Activated naive CD8-positive, alpha-beta T cell (primary cell): ENCODE results near the gene ZNF576.
A peak's percentile ranks its signal among the peaks of the same experiment; 100 is the strongest.

Source experiments
- H3K27ac Mint-ChIP-seq: one replicate; pipeline ENCODE4 v1.8.0; 2021; ENCODE audit warnings: mixed read lengths
- H3K27me3 Mint-ChIP-seq: one replicate; pipeline ENCODE4 v1.8.0; 2021; ENCODE audit warnings: mixed read lengths
- H3K36me3 Mint-ChIP-seq: one replicate; pipeline ENCODE4 v1.8.0; 2021; ENCODE audit warnings: mixed read lengths
- H3K4me1 Mint-ChIP-seq: one replicate; pipeline ENCODE4 v1.8.0; 2021; ENCODE audit warnings: low read depth, mixed read lengths
- H3K4me3 Mint-ChIP-seq: one replicate; pipeline ENCODE4 v1.8.0; 2021; ENCODE audit warnings: mild to moderate bottlenecking, mixed read lengths
- H3K9me3 Mint-ChIP-seq: one replicate; pipeline ENCODE4 v1.8.0; 2021; ENCODE audit warnings: low read depth, mixed read lengths

ZNF576 gene

GRCh38 chr19:43606569-43607229 is 10.3 kb downstream of the ZNF576 start:
- Mint-ChIP-seq H3K4me1 (peaks cover 6% of the 10 kb centered on the region), H3K27me3 (no peaks in the 10 kb centered on the region), H3K9me3 (no peaks in the 10 kb centered on the region), H3K4me3 (no peak overlapping the region), H3K36me3 (no peaks in the 10 kb centered on the region), H3K27ac (peak overlapping the region; percentile 54)

DNA sequence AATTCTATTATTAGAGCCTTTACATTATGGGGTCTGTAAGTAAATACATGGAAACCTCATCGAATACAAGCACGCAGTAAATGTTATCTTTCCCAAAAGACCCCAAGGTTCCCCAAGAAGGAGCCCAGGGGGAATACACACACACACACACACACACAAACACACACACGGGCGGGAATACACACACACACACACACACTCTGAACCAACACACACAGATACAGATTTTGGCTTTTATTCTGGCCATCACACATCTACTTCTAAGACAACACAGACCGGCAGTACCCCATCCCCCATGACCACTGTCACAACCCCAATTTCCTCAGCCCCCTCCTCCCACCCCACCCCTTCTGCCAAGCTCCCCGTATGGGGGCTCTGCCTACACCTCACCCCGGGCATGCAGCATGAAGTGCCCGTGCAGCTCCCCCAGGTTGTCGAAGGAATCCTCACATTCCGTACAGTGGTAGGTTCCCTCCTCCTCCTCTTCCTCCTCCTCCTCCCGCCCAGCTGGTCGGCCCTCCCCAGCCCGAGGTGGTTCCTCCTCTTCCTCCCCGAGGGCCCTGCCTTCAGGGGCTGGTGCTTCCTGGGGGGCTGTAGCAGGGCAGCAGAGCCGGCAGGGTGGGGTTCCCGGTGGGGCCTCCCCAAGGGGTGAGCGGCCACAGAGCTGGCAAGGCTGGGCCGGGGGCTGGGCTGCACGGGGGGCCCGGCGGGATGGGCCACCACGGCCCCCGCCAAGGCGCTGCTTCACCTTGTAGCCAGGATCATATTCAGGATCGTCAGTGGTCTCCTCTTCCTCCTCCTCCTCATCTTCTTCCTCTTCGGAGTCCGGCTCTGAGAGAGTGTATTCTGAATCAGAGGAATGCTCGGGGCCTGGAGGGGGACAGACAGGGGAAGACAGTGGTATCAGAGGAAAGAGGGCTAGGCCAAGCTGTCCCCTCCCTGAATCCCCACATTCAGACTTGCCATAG is 11.1 kb downstream of the ZNF576 start:
- Mint-ChIP-seq H3K4me3 (no peak overlapping the region), H3K4me1 (peaks cover 9% of the 10 kb centered on the region), H3K27me3 (no peaks in the 10 kb centered on the region), H3K27ac (peak overlapping the region; percentile 54), H3K9me3 (no peaks in the 10 kb centered on the region), H3K36me3 (peaks cover 4% of the 10 kb centered on the region)

- H3K36me3 Mint-ChIP-seq = peaks cover 4% of the 10 kb centered on the region
- H3K4me3 Mint-ChIP-seq = no peak overlapping the region
- peaks cover 16% of the 10 kb centered on the region for H3K4me1 Mint-ChIP-seq
- H3K9me3 Mint-ChIP-seq = no peaks in the 10 kb centered on the region
- H3K27me3 Mint-ChIP-seq = no peaks in the 10 kb centered on the region
- H3K27ac Mint-ChIP-seq = no peak overlapping the region
These were observed 13.5 kb downstream of the ZNF576 start for GRCh38 chr19:43609872-43610271.

DNA sequence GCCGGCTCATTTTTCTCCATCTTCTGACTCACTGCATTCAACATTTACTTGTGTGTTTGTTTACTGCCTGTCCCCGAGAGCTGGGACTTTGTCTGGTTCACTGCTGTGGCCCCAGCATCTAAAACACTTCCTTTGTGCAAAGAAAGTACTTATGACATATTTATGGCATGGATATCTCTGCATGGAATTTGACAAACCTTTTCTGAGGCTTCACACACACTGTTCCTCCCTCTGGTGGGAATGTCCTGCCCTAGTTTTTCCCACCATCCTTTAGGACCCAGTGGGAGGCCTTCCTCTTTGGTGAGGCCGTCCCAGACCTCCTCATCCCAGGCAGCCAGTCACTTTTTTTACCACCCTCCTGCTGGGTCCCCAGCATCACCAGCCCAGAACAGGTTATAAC is 14.1 kb downstream of the ZNF576 start:
- Mint-ChIP-seq H3K4me3 (no peak overlapping the region), H3K27me3 (no peaks in the 10 kb centered on the region), H3K9me3 (no peaks in the 10 kb centered on the region), H3K27ac (no peak overlapping the region), H3K4me1 (peaks cover 19% of the 10 kb centered on the region), H3K36me3 (peaks cover 4% of the 10 kb centered on the region)

DNA sequence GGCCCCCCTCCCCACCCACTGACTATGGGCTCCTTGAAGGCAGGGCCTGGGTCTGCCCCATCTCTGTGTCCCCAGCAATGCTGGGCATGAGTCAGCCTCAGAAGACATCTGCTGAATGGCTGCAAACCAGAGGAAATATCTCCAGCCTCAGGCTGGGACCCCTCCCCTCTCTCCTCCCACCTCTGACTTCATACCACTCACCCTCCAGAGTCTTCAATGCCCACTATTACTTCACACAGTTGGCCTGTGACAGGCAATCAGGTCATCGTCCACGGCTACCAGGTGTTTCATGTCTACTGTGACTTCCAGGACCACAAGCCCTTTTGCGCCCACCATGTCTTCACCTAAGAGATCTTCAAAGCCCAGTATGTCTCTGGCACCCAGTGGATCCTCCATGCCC is 15.4 kb downstream of the ZNF576 start, which contains the start of gene SRRM5:
Gene SRRM5 (plus strand): TSS at position 301 of the 400 bp plus-strand sequence. CDS start 34 bp downstream, at position 335.
- no peak within 1 kb of the TSS for H3K4me3 Mint-ChIP-seq
- H3K27ac Mint-ChIP-seq = peak within 1 kb of the TSS; percentile 28
- peaks cover 28% of the 10 kb centered on the region for H3K4me1 Mint-ChIP-seq
- H3K9me3 Mint-ChIP-seq = no peaks in the 10 kb centered on the region
- peaks cover 4% of the 10 kb centered on the region for H3K36me3 Mint-ChIP-seq
- H3K27me3 Mint-ChIP-seq = no peaks in the 10 kb centered on the region

DNA sequence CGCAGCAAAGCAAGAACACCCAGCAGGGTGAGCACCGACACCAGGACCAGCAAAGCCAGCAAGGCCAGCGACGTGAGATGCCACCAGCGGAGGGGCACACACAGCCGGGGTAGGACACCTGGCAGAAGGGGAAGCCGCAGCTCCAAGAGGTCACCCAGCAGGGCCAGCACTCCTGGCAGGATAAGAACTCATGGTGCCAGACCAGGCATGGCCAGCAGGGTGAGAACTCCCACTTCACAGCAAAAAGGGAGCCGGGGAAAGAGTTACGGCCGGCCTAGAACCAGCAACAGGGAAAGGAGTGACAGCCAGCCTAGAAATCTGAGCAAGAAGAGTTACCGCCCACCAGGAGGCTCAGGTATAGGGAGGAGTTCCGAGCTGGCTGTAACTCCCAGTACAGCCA is 16.0 kb downstream of the ZNF576 start:
- H3K36me3 Mint-ChIP-seq = peaks cover 4% of the 10 kb centered on the region
- H3K4me1 Mint-ChIP-seq = peaks cover 30% of the 10 kb centered on the region
- H3K27me3 Mint-ChIP-seq = no peaks in the 10 kb centered on the region
- no peak overlapping the region for H3K4me3 Mint-ChIP-seq
- H3K9me3 Mint-ChIP-seq = no peaks in the 10 kb centered on the region
- peak overlapping the region; percentile 18 for H3K27ac Mint-ChIP-seq

DNA sequence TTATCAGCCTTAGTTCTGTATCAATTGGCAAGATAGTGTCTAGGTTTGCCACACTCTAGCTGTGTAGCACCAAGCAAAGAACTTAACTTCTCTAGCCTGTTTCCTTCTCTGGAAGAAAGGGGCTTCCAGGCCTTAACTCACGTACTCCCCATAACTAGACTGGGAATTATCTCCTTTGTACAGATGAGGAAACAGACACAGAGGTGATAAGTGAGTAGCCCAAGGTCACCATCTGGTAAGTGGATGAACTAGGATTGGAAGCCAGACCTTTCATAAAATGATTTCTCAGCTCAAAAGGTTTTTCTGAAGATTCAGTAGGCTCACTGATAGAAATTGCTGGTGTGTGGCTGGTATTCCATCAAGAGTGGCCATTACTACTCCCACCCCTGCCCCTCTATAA is 19.9 kb downstream of the ZNF576 start:
- Mint-ChIP-seq H3K4me3 (no peak overlapping the region), H3K27ac (no peak overlapping the region), H3K9me3 (no peaks in the 10 kb centered on the region), H3K4me1 (peaks cover 40% of the 10 kb centered on the region), H3K27me3 (no peaks in the 10 kb centered on the region), H3K36me3 (peaks cover 4% of the 10 kb centered on the region)

DNA sequence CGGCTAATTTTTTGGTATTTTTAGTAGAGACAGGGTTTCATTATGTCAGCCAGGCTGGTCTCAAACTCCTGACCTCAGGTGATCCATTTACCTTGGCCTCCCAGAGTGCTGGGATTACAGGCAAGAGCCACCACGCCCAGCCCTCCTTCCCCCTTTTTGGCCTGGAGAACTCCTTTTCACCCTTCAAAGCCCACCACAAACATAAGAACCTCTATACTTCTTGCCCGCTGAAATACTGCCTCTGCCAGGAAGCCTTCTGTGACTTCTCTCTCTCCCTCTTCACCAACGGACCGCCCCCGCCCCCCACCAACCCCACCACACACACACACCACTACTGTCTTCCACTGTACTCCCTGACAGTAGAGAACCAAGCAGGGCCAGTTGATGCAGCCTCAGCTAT is 20.6 kb downstream of the ZNF576 start:
- peaks cover 40% of the 10 kb centered on the region for H3K4me1 Mint-ChIP-seq
- no peaks in the 10 kb centered on the region for H3K9me3 Mint-ChIP-seq
- no peaks in the 10 kb centered on the region for H3K27me3 Mint-ChIP-seq
- H3K36me3 Mint-ChIP-seq = peaks cover 2% of the 10 kb centered on the region
- no peak overlapping the region for H3K27ac Mint-ChIP-seq
- H3K4me3 Mint-ChIP-seq = no peak overlapping the region

DNA sequence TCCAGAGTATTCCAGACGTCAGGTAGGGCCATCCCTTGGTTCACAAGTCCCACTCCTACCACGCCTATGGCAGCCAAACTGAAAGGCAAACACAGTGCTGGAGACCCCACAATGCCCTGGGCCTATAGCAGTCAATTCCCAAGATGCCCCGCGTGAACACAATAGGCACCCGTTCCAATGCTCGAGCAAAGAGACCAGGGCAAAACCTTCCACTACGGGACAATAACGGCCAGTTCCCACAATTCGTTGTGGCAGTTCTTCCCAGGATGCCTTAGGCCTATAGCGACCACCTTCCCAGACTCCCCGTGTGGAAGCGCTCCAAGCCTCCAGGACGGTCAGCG is 22.5 kb downstream of the ZNF576 start:
- no peaks in the 10 kb centered on the region for H3K27me3 Mint-ChIP-seq
- H3K9me3 Mint-ChIP-seq = no peaks in the 10 kb centered on the region
- peak overlapping the region; percentile 96 for H3K4me3 Mint-ChIP-seq
- H3K4me1 Mint-ChIP-seq = peaks cover 33% of the 10 kb centered on the region
- no peaks in the 10 kb centered on the region for H3K36me3 Mint-ChIP-seq
- peak overlapping the region; percentile 94 for H3K27ac Mint-ChIP-seq

GRCh38 chr19:43619262-43620060 is 23.1 kb downstream of the ZNF576 start, which contains the start of gene ZNF428:
TSS of gene ZNF428 (minus strand) at chr19:43619629. CDS start at chr19:43614304, 5,325 bp downstream.
- Mint-ChIP-seq H3K36me3 (no peaks in the 10 kb centered on the region), H3K27ac (peak within 1 kb of the TSS; percentile 99), H3K4me3 (peak within 1 kb of the TSS; percentile 96), H3K27me3 (no peaks in the 10 kb centered on the region), H3K9me3 (no peaks in the 10 kb centered on the region), H3K4me1 (peaks cover 35% of the 10 kb centered on the region)

GRCh38 chr19:43620061-43621001 is 23.9 kb downstream of the ZNF576 start:
- no peaks in the 10 kb centered on the region for H3K27me3 Mint-ChIP-seq
- H3K27ac Mint-ChIP-seq = peak overlapping the region; percentile 99
- H3K36me3 Mint-ChIP-seq = no peaks in the 10 kb centered on the region
- peak overlapping the region; percentile 96 for H3K4me3 Mint-ChIP-seq
- H3K4me1 Mint-ChIP-seq = peaks cover 41% of the 10 kb centered on the region
- H3K9me3 Mint-ChIP-seq = no peaks in the 10 kb centered on the region

DNA sequence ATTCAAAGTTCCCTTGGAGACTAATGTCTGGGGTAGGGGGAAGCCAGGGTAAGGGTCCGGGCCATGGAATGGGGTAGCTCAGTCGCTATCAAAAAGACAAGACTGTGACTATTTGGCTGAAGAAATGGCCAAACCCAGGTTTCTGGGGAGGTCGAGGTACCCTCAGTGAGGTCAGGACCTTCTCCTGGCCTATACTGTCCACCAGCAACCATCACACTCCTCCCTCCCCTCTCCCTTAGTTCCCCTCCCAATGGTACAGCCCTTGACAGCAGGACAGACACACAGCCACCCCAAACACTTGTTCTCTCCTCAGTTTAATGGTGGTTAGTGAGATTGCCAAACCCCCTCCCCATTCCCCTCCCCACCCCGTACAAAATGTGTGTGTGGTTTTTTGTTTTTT is 25.7 kb downstream of the ZNF576 start:
- Mint-ChIP-seq H3K9me3 (no peaks in the 10 kb centered on the region), H3K27me3 (peaks cover 3% of the 10 kb centered on the region), H3K27ac (no peak overlapping the region), H3K36me3 (no peaks in the 10 kb centered on the region), H3K4me3 (no peak overlapping the region), H3K4me1 (peaks cover 37% of the 10 kb centered on the region)

- no peak overlapping the region for H3K4me3 Mint-ChIP-seq
These were observed 26.6 kb downstream of the ZNF576 start for GRCh38 chr19:43622956-43623355.

More at GRCh38 chr19:43622956-43623355, 26.6 kb downstream of the ZNF576 start:
- H3K9me3 Mint-ChIP-seq = no peaks in the 10 kb centered on the region
- peaks cover 4% of the 10 kb centered on the region for H3K27me3 Mint-ChIP-seq
- H3K27ac Mint-ChIP-seq = no peak overlapping the region
- peaks cover 35% of the 10 kb centered on the region for H3K4me1 Mint-ChIP-seq
- H3K36me3 Mint-ChIP-seq = no peaks in the 10 kb centered on the region
